IMR-90 (cell line): ENCODE measurements around the gene RNPEP. TPM values are rescaled to one million over a fixed set of nuclear protein-coding genes. Genes with fewer than 3 reads are reported as not detected.

Experiments used
- ATAC-seq: fragments of 200-7000 bp; cut with Tn5 transposase; 2 replicates; pipeline ENCODE4 v1.9.1; 2020; ENCODE audit warnings: low read depth, mild to moderate bottlenecking, moderate library complexity
- BruUV-seq: library from RNA; stranded (reverse); fragments of 400-500 nt; replicated peaks from 2 replicates; lab custom pipeline; 2021; lab: Mats Ljungman, UMichigan
- CTCF ChIA-PET: fragments of 300-600 bp; formaldehyde crosslinking; extraction: SDS; loops from one replicate; lab custom pipeline; 2021; ENCODE audit warnings: antibody characterized with exemption; lab: Yijun Ruan, JAX
- POLR2A ChIA-PET: fragments of 300-600 bp; sonication (Branson Sonifier 250); formaldehyde crosslinking; loops from one replicate; lab custom pipeline; 2022; ENCODE audit warnings: antibody characterized with exemption; ENCODE audit not compliant: unreplicated experiment; lab: Charles Lee
- DNase-seq: peaks from one replicate; pipeline ENCODE4 v3.0.0; 2013
- H2AFZ ChIP-seq: replicated peaks from 2 replicates; pipeline ENCODE3; 2013; ENCODE audit warnings: low read length, mild to moderate bottlenecking; ENCODE audit not compliant: poor library complexity
- H2AK5ac ChIP-seq: 2 replicates; pipeline ENCODE4 v1.6.1; 2013; ENCODE audit warnings: low read depth, low read length, inconsistent platforms
- H2AK9ac ChIP-seq: replicated peaks from 2 replicates; pipeline ENCODE3; 2013; ENCODE audit warnings: mild to moderate bottlenecking, low read depth, low read length, moderate library complexity; ENCODE audit not compliant: poor library complexity
- H2BK120ac ChIP-seq: 2 replicates; pipeline ENCODE4 v1.6.1; 2013; ENCODE audit warnings: low read depth, low read length, inconsistent platforms
- H2BK15ac ChIP-seq: 3 replicates; pipeline ENCODE4 v1.6.1; 2013; ENCODE audit warnings: low read depth, low read length, inconsistent platforms
- H2BK20ac ChIP-seq: 2 replicates; pipeline ENCODE4 v1.6.1; 2013; ENCODE audit warnings: low read depth, mild to moderate bottlenecking, inconsistent platforms, low read length, moderate library complexity
- H2BK5ac ChIP-seq: 2 replicates; pipeline ENCODE4 v1.6.1; 2013; ENCODE audit warnings: mild to moderate bottlenecking, low read depth, low read length, inconsistent platforms; ENCODE audit not compliant: poor library complexity, severe bottlenecking
- H3K14ac ChIP-seq: replicated peaks from 2 replicates; pipeline ENCODE4 v1.6.1; 2013; ENCODE audit warnings: low read depth, low read length, inconsistent platforms
- H3K18ac ChIP-seq: 2 replicates; pipeline ENCODE4 v1.6.1; 2013; ENCODE audit warnings: low read depth, low read length, control low read depth
- H3K23ac ChIP-seq: 2 replicates; pipeline ENCODE4 v1.6.1; 2013; ENCODE audit warnings: low read depth, low read length, inconsistent platforms
- H3K27ac ChIP-seq: 2 replicates; pipeline ENCODE4 v1.5.1; 2013; ENCODE audit warnings: mild to moderate bottlenecking, control low read depth, low read length; ENCODE audit not compliant: insufficient read depth
- H3K27me3 ChIP-seq: 2 replicates; pipeline ENCODE4 v1.6.1; 2013; ENCODE audit warnings: low read length; ENCODE audit not compliant: control insufficient read depth, insufficient read depth
- H3K36me3 ChIP-seq: 2 replicates; pipeline ENCODE4 v1.6.1; 2013; ENCODE audit warnings: low read length, mixed read lengths; ENCODE audit not compliant: control insufficient read depth, insufficient read depth
- H3K4ac ChIP-seq: 2 replicates; pipeline ENCODE4 v1.6.1; 2013; ENCODE audit warnings: low read depth, low read length, inconsistent platforms
- H3K4me1 ChIP-seq: 2 replicates; pipeline ENCODE4 v1.6.1; 2013; ENCODE audit warnings: low read length, mixed read lengths; ENCODE audit not compliant: control insufficient read depth, insufficient read depth
- H3K4me2 ChIP-seq: 2 replicates; pipeline ENCODE4 v1.6.1; 2013; ENCODE audit warnings: low read depth, mild to moderate bottlenecking, control low read depth, low read length, moderate library complexity
- H3K4me3 ChIP-seq: 2 replicates; pipeline ENCODE4 v1.5.1; 2013; ENCODE audit warnings: low read depth, mild to moderate bottlenecking, control low read depth, low read length, moderate library complexity; ENCODE audit not compliant: insufficient read depth
- H3K56ac ChIP-seq: 2 replicates; pipeline ENCODE4 v1.6.1; 2013; ENCODE audit warnings: low read length, inconsistent platforms; ENCODE audit not compliant: insufficient read depth; ENCODE audit errors: extremely low read depth
- H3K79me1 ChIP-seq, 2 experiments: 2 replicates each; pipeline ENCODE4 v1.6.1; 2013; ENCODE audit warnings: low read length in 2 of 2, inconsistent platforms in 1 of 2, low read depth in 1 of 2
- H3K9ac ChIP-seq: 2 replicates; pipeline ENCODE4 v1.6.1; 2013; ENCODE audit warnings: low read depth, low read length, control low read depth
- H3K9me1 ChIP-seq: 2 replicates; pipeline ENCODE4 v1.6.1; 2013; ENCODE audit warnings: low read length, inconsistent platforms; ENCODE audit not compliant: insufficient read depth
- H3K9me3 ChIP-seq: 2 replicates; pipeline ENCODE4 v1.6.1; 2013; ENCODE audit warnings: low read length; ENCODE audit not compliant: control insufficient read depth, insufficient read depth
- H4K20me1 ChIP-seq: 2 replicates; pipeline ENCODE4 v1.6.1; 2013; ENCODE audit warnings: low read length, inconsistent platforms; ENCODE audit not compliant: insufficient read depth
- H4K5ac ChIP-seq: 2 replicates; pipeline ENCODE4 v1.6.1; 2013; ENCODE audit warnings: mild to moderate bottlenecking, low read depth, low read length, control low read depth
- H4K8ac ChIP-seq, 2 experiments: 2 replicates each; pipeline ENCODE4 v1.6.1; 2013; ENCODE audit warnings: low read depth in 2 of 2, low read length in 2 of 2, control low read depth in 1 of 2, inconsistent platforms in 1 of 2
- H4K91ac ChIP-seq: 2 replicates; pipeline ENCODE4 v1.6.1; 2013; ENCODE audit warnings: low read depth, low read length, inconsistent platforms; ENCODE audit not compliant: insufficient read depth
- BHLHE40 ChIP-seq: fragments of 150-350 bp; IDR thresholded peaks from 2 replicates; pipeline ENCODE4 v1.6.1; 2016; ENCODE audit warnings: mild to moderate bottlenecking, low read depth, low read length
- CEBPB ChIP-seq: IDR thresholded peaks from 2 replicates; pipeline ENCODE4 v1.6.1; 2012; ENCODE audit warnings: low read depth, low read length, improper control_type of control experiment
- CHD1 ChIP-seq: IDR thresholded peaks from 2 replicates; pipeline ENCODE4 v1.6.1; 2012; ENCODE audit warnings: low read depth, low read length, improper control_type of control experiment
- FOS ChIP-seq: fragments of 150-350 bp; IDR thresholded peaks from 2 replicates; pipeline ENCODE4 v1.6.1; 2016; ENCODE audit warnings: low read depth, low read length
- MAFK ChIP-seq: IDR thresholded peaks from 2 replicates; pipeline ENCODE4 v1.6.1; 2012; ENCODE audit warnings: low read depth, low read length, improper control_type of control experiment
- MAZ ChIP-seq: IDR thresholded peaks from 2 replicates; pipeline ENCODE4 v1.6.1; 2012; ENCODE audit warnings: low read depth, mild to moderate bottlenecking, low read length, improper control_type of control experiment, moderate library complexity, borderline replicate concordance
- MXI1 ChIP-seq: IDR thresholded peaks from 2 replicates; pipeline ENCODE4 v1.6.1; 2012; ENCODE audit warnings: low read depth, mild to moderate bottlenecking, low read length, moderate library complexity, borderline replicate concordance
- NFE2L2 ChIP-seq: fragments of 150-350 bp; IDR thresholded peaks from 2 replicates; pipeline ENCODE4 v1.6.1; 2016; ENCODE audit warnings: low read depth, mild to moderate bottlenecking, low read length
- POLR2A ChIP-seq: IDR thresholded peaks from 2 replicates; pipeline ENCODE4 v1.6.1; 2012; ENCODE audit warnings: mild to moderate bottlenecking, low read depth, low read length
- RAD21 ChIP-seq: IDR thresholded peaks from 2 replicates; pipeline ENCODE4 v1.6.1; 2012; ENCODE audit warnings: low read length, improper control_type of control experiment
- RCOR1 ChIP-seq: IDR thresholded peaks from 2 replicates; pipeline ENCODE4 v1.6.1; 2012; ENCODE audit warnings: mild to moderate bottlenecking, low read length, improper control_type of control experiment; ENCODE audit not compliant: insufficient replicate concordance
- SMC3 ChIP-seq: fragments of 150-350 bp; IDR thresholded peaks from 2 replicates; pipeline ENCODE4 v1.6.1; 2016; ENCODE audit warnings: low read depth, mild to moderate bottlenecking, antibody characterized with exemption, low read length, moderate library complexity
- WGBS, 2 experiments: methylation state at CpG; one replicate each; pipeline versions ENCODE4 v1.1.5 to v1.1.7; 2013; ENCODE audit warnings: missing lambda C conversion rate in 2 of 2; ENCODE audit not compliant: insufficient read length in 1 of 2; ENCODE audit errors: extremely low coverage in 2 of 2; 5-methylcytosine and 5-hydroxymethylcytosine counted together
- dilution Hi-C: fragments of 300-500 bp; cut with HindIII; formaldehyde crosslinking; loops from one replicate; pipeline ENCODE4 v1.14.3; 2018; ENCODE audit warnings: low sequenced_read_pairs; ENCODE audit not compliant: unreplicated experiment
- in situ Hi-C: fragments of 300-500 bp; cut with MboI; formaldehyde crosslinking; loops from 3 replicates; pipeline ENCODE4 v1.14.3; 2019; ENCODE audit warnings: low sequenced_read_pairs, inconsistent platforms, mixed read lengths
- intact Hi-C: fragments of 100-400 bp; cut with micrococcal nuclease; formaldehyde crosslinking; loops from 2 replicates; pipeline ENCODE4 v1.10.0; 2022
- polyA plus RNA-seq, 3 experiments: library from polyadenylated mRNA; depleted of rRNA; stranded (reverse); fragments of >200 nt; gene quantifications; 2 replicates each; pipeline ENCODE4 v1.2.3, GENCODE V29; 2012; ENCODE audit warnings: low replicate concordance in 1 of 3
- total RNA-seq: library from RNA; depleted of rRNA; stranded (reverse); fragments of >200 nt; gene quantifications from 2 replicates; pipeline ENCODE4 v1.2.3, GENCODE V29; 2012
- TF ChIP-seq, protein P1 (sequence below): conservative IDR thresholded peaks from 2 replicates; pipeline ENCODE4 v1.5.1; 2012; ENCODE audit warnings: mild to moderate bottlenecking, low read depth, low read length, improper control_type of control experiment
- TF ChIP-seq, protein P2 (sequence below): fragments of 150-350 bp; IDR thresholded peaks from 2 replicates; pipeline ENCODE4 v1.6.1; 2017; ENCODE audit warnings: mild to moderate bottlenecking, antibody characterized with exemption, low read length, low read depth
- TF ChIP-seq, protein P3 (sequence below): fragments of 150-350 bp; IDR thresholded peaks from 2 replicates; pipeline ENCODE4 v1.6.1; 2016; ENCODE audit warnings: low read depth, mild to moderate bottlenecking, low read length, moderate library complexity, borderline replicate concordance

The RNPEP gene
- total and polyA plus RNA-seq, 2 of the 4 experiments (the other 2 are of a cell fraction): 49.8 to 75.4 TPM

DNA sequence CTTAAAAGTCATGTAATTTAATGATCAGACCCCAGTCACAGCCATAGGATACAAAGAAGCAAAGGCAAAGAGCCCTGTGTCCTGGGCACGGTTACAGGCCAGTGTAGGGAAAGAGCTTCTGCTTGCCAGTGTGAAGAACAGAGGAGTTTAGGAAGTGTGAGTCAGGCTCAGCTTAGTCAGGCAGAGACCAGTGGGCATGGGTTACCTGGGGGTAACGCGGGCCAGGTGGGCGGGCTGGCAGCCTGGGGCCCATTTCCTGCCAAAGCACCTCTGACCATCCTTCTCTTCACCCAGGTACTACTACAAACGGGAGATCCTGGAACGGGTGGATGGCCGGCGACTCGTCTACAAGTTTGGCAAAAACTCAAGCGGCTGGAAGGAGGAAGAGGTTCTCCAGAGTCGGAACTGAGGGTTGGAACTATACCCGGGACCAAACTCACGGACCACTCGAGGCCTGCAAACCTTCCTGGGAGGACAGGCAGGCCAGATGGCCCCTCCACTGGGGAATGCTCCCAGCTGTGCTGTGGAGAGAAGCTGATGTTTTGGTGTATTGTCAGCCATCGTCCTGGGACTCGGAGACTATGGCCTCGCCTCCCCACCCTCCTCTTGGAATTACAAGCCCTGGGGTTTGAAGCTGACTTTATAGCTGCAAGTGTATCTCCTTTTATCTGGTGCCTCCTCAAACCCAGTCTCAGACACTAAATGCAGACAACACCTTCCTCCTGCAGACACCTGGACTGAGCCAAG lies 32.6 kb downstream of the RNPEP start:
- dilution Hi-C loops: no loop called here
- POLR2A ChIA-PET: no interaction called here
- TF ChIP-seq, protein P1, sequence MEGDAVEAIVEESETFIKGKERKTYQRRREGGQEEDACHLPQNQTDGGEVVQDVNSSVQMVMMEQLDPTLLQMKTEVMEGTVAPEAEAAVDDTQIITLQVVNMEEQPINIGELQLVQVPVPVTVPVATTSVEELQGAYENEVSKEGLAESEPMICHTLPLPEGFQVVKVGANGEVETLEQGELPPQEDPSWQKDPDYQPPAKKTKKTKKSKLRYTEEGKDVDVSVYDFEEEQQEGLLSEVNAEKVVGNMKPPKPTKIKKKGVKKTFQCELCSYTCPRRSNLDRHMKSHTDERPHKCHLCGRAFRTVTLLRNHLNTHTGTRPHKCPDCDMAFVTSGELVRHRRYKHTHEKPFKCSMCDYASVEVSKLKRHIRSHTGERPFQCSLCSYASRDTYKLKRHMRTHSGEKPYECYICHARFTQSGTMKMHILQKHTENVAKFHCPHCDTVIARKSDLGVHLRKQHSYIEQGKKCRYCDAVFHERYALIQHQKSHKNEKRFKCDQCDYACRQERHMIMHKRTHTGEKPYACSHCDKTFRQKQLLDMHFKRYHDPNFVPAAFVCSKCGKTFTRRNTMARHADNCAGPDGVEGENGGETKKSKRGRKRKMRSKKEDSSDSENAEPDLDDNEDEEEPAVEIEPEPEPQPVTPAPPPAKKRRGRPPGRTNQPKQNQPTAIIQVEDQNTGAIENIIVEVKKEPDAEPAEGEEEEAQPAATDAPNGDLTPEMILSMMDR: no peak
- TF ChIP-seq RAD21 (no peak), NFE2L2 (no peak), MAZ (no peak), MXI1 (no peak), BHLHE40 (no peak), CHD1 (no peak), MAFK (no peak), POLR2A (no peak), RCOR1 (no peak), SMC3 (no peak), FOS (no peak), CEBPB (no peak)
- TF ChIP-seq, protein P2, sequence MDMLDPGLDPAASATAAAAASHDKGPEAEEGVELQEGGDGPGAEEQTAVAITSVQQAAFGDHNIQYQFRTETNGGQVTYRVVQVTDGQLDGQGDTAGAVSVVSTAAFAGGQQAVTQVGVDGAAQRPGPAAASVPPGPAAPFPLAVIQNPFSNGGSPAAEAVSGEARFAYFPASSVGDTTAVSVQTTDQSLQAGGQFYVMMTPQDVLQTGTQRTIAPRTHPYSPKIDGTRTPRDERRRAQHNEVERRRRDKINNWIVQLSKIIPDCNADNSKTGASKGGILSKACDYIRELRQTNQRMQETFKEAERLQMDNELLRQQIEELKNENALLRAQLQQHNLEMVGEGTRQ: no peak
- TF ChIP-seq, protein P3, sequence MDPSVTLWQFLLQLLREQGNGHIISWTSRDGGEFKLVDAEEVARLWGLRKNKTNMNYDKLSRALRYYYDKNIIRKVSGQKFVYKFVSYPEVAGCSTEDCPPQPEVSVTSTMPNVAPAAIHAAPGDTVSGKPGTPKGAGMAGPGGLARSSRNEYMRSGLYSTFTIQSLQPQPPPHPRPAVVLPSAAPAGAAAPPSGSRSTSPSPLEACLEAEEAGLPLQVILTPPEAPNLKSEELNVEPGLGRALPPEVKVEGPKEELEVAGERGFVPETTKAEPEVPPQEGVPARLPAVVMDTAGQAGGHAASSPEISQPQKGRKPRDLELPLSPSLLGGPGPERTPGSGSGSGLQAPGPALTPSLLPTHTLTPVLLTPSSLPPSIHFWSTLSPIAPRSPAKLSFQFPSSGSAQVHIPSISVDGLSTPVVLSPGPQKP: no peak

More for the DNA sequence above, 32.6 kb downstream of the RNPEP start:
- peaks cover 7% of the 10 kb centered on the region for H3K27me3 ChIP-seq
- ATAC-seq: no peak
- 89% methylated on average over 5 of the region's 17 CpGs; no CpG with 5 or more reads in 1 of the 2 experiments for WGBS, 2 experiments
- H3K23ac ChIP-seq: no peak overlapping the region
- no peak overlapping the region for H3K27ac ChIP-seq
- H2AK5ac ChIP-seq: no peak overlapping the region
- H3K4me3 ChIP-seq: no peak overlapping the region
- CTCF ChIA-PET: interaction anchor here (1.5 kb wide), 1 partner anchor 10 kb away, joined by 6 read pairs; no protein-coding TSS in a partner anchor
- H4K20me1 ChIP-seq: no peaks in the 10 kb centered on the region
- no peak overlapping the region for H3K14ac ChIP-seq
- H4K5ac ChIP-seq: no peak overlapping the region
- H3K36me3 ChIP-seq: no peaks in the 10 kb centered on the region
- H3K18ac ChIP-seq: no peak overlapping the region
- no peak overlapping the region for H4K8ac ChIP-seq
- H3K4me1 ChIP-seq: peaks cover 20% of the 10 kb centered on the region
- H2BK15ac ChIP-seq: no peak overlapping the region
- H3K56ac ChIP-seq: no peak overlapping the region
- no peak overlapping the region for H2AK9ac ChIP-seq
- no peak overlapping the region for H2BK20ac ChIP-seq
- H3K79me1 ChIP-seq: no peaks in the 10 kb centered on the region
- no peak overlapping the region for H3K9ac ChIP-seq
- BruUV-seq: no TSS peak
- H2BK5ac ChIP-seq: no peak overlapping the region
- H3K4me2 ChIP-seq: no peak overlapping the region
- intact Hi-C loops: no loop called here
- no peak overlapping the region for H3K4ac ChIP-seq
- H4K91ac ChIP-seq: no peak overlapping the region
- H2AFZ ChIP-seq: peak overlapping the region; percentile 59
- H3K9me1 ChIP-seq: no peaks in the 10 kb centered on the region; the same call in 1 of the 2 replicates
- H3K9me3 ChIP-seq: no peaks in the 10 kb centered on the region
- H2BK120ac ChIP-seq: no peak overlapping the region
- DNase-seq: no peak
- in situ Hi-C loops: loop anchor here (5.0 kb wide), 1 partner anchor 102 kb away; no protein-coding TSS in a partner anchor
